HuH-7 (cell line): ENCODE measurements around the gene MID2.
"Not testable (repeated sequence)": the region's sequence is repeated elsewhere in the genome, so short reads cannot be mapped to it uniquely, and the experiment has no call there.

ENCODE experiments used
- DNase-seq: peaks from one replicate; pipeline ENCODE4 v3.0.0; 2011; ENCODE audit warnings: low spot score

Gene MID2, protein sequence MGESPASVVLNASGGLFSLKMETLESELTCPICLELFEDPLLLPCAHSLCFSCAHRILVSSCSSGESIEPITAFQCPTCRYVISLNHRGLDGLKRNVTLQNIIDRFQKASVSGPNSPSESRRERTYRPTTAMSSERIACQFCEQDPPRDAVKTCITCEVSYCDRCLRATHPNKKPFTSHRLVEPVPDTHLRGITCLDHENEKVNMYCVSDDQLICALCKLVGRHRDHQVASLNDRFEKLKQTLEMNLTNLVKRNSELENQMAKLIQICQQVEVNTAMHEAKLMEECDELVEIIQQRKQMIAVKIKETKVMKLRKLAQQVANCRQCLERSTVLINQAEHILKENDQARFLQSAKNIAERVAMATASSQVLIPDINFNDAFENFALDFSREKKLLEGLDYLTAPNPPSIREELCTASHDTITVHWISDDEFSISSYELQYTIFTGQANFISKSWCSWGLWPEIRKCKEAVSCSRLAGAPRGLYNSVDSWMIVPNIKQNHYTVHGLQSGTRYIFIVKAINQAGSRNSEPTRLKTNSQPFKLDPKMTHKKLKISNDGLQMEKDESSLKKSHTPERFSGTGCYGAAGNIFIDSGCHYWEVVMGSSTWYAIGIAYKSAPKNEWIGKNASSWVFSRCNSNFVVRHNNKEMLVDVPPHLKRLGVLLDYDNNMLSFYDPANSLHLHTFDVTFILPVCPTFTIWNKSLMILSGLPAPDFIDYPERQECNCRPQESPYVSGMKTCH

DNA sequence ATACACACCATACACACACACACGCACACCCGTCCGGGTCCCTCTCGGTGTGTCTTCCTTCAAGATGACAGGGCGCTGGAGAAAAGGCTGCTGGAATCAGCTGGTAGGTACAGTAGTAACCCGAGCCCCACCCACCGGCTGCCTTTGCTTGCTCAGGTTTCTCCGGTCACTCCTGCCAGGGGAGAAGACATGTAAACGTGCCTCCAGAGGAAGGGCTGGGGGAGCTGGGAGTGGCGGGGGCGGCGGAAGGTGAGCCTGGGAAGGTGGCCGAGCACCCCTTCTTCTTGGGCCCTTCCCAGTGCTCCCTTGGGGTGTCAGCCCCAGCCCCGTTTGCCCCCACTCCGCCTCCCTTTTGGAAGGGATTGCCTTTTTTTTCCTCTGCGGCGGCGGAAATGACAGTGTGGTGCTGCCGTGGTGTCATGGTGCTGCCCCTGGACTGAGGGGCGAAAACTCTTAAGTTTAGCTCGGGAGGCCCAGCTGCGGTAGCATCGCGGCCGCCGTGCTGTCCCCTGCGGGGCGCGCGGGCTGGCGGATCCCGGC is at the start of gene MID2:
MID2 (plus strand) TSS at position 169 of the 540 bp plus-strand sequence. CDS start 561 bp downstream, outside the sequence.
- DNase-seq: peak; percentile 50

DNA sequence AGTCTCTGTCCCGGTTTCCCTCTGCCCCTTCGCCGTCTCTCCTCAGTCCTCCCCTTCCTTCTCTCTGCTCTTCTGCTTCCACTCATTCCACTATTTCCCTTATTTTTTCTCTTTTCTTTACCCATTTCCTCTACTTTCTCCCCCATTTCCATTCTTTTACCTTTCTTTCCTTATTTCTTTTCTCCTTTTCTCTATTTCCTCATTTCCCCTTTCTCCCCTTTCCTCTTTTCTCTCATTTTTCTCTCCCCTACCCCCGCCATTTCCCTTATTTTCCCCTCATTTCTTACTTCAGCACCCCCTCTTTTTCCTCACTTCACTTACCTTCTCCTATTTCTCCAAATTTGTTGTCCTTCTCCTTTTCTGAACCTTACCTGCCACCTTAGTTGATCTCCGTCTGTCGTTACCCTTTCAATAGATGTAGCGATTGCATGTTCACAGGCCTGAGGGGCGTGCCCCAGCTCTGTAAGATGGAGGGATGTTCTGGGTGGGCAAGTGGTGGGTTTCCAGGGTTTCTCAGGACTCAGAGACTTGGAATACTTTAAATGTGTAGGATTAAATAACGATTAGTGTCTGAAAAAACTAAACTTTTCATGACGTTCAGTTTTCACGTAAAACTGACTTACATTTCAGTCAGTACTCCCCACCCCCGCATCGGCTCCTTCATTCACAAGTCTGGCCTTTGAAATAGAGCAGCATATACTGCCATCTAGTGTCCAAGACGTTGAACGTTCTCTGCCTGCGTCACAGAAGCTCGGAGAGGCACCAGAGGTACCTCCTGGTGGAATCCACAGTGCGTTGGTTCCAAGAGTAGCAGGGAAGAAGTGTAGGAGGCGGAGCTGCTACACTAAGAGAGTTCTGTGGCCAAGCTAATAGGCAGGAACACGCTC is 48.8 kb upstream of the MID2 start:
- DNase-seq: peak; percentile 57

GRCh38 chrX:107777536-107777832 is 48.2 kb upstream of the MID2 start, which contains the start of gene NCBP2L:
Gene NCBP2L, plus strand, starts transcription at chrX:107777733. Its CDS starts 16,488 bp downstream, at chrX:107794221.
- no peak for DNase-seq

GRCh38 chrX:107780525-107780924 is 45.1 kb upstream of the MID2 start:
- DNase-seq: no peak

- DNase-seq: no peak
Measured at GRCh38 chrX:107787827-107788226, 37.8 kb upstream of the MID2 start.

DNA sequence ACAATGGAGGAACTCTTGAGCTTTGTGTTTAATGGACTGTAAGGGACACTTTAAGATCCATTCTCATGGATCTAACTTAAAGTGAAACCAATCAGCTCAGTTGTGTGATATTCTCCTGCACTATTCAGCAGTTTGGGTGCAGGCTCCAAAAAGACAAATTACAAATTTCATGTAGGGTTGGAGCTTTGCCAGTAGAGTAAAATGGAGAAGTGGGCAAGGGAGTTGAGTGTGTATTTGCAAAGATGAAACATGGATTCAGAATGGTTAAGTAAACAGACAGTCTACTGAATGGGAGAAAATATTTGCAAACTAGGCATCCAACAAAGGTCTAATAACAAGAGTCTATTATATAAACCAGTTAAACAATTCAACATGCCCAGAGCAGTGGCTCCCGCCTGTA is 21.2 kb upstream of the MID2 start:
- no peak for DNase-seq

GRCh38 chrX:107805179-107805578 is 20.5 kb upstream of the MID2 start:
- no peak for DNase-seq

DNA sequence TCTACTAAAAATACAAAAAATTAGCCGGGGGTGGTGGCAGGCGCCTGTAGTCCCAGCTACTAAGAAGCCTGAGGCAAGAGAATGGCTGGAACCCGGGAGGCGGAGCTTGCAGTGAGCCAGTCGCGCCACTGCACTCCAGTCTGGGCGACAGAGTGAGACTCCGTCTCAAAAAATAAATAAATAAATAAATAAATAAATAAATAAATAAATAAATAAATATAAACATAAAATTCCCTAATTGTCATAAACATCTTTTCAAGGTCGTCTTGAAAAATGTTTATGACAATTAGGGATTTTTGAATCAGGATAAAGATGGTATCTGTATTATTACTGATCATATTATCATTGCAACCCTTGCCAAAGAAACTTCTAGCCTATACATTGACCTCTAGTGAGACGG is 15.6 kb upstream of the MID2 start:
- not testable (repeated sequence) for DNase-seq

DNA sequence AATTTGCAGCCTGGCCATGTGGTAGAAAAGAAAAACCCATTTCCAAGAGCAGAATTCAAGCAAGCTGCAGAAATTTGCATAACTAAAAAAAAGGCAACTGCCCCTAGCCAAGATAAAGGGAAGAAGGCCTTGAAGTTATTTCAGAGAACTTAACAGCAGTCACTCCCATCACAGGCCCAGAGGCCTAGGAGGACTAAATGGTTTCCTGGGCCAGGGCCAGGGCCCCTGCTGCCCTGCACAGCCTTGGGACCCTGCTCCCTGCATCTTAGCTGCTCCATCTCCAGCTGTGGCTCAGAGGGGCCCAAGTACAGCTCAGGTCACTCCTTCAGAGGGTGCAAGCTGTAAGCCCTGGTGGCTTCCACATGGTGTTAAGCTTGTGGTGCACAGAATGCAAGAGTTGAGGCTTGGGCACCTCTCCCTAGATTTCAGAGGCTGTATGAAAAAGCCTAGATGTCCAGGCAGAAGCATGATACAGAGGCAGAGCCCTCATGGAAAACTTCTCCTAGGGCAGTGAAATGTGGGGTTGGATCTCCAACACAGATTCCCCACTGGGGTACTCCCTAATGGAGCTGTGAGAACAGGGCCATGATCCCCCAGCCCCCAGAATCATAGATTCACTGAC is 6.7 kb upstream of the MID2 start:
- no peak for DNase-seq

DNA sequence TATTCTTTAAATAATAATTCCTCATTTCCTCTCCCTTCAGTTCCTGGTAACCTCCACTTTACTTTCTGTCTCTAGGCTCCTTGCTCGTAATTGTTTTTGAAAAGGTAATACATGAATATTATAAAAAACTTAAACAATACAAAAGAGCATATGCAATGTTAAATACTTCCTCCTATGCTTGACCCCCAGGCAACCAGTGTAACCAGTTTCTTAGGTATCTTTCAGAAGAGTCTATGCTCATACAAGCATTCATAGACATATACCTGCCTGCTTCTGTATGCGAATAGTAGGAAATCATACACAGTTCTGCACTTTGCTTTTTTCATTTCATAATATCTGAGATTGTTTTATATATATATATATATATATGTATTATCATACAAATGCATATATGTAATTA is 2.6 kb upstream of the MID2 start:
- DNase-seq: no peak

DNA sequence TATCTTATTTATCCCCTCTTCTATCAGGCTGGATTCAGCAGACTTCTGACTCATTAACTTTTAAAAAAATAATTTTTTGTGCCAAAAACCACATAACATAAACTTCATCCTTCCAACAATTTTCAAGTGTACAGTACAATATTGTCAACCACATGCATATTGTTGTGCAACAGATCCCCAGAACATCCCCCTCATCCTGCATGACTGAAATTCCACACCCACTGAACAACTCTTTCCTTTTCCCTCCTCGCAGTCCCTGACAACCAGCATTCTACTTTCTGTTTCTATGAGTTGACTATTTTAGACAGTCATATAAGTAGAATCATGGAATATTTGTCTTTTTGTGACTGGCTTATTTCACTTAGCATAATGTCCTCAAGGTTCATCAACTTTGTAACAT is 2.2 kb upstream of the MID2 start:
- DNase-seq: no peak

- peak; percentile 41 for DNase-seq
Measured at GRCh38 chrX:107826238-107827029, 768 bp downstream of the MID2 start.

GRCh38 chrX:107827030-107827831 is 1.6 kb downstream of the MID2 start:
- DNase-seq: no peak

DNA sequence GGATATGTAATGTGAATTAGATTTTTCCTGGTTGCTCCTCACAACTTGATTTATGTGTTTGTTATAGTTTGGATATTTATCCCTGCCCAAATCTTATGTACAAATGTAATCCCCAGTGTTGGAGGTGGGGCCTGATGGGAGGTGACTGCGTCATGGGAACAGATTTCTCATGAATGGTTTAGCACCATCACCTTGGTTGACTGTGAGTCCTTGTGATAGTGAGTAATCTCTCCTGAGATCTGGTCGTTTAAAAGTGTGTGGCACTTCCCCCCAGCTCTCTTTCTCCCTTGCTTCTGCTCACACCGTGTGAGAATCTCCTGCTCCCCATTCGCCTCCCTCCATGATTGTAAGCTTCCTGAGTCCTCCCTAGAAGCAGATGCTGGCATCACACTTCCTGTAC is 2.2 kb downstream of the MID2 start:
- no peak for DNase-seq

- no peak for DNase-seq
Measured at GRCh38 chrX:107829878-107830277, 4.2 kb downstream of the MID2 start.

GRCh38 chrX:107831071-107831730 is 5.5 kb downstream of the MID2 start:
- no peak for DNase-seq

DNA sequence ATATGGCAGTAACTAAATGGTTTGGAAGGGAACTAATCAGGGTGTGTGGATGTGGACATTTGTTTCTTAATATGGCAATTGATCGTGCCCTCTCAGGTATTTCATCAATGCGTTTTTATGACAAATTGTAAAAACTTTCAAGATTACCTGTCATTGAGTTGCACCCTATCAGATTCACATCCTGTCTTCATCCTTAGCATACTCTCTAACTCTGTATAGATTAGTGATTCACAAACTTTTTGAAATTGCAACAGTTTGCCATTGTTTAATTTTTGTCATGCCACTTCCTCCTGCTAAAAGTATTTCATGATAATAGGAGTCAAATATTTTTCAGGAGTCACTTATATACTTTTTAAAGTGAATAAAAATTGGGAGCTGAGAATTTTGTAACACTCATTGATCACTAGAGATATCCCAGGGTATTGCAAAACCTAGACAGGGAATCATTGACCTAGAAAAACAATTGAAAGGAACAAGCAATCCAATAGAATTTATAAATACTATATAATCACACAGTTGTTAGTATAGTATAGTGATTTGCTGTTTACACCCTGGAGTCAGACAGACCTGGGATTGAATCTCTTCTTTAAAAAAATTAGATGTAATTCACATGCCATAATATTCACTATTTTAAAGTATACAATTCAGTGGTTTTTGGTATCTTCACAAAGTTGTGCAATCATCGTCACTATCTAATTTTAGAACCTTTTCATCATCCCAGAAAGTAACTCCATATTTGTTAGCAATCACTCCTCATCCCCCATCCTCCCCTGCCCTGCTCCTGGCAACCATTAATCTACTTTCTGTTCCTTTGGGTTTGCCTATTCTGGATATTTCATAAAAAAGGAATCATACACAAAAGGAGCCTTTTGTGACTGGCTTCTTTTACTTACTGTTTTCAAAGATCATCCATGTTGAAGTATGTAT is 8.9 kb downstream of the MID2 start:
- no peak for DNase-seq

DNA sequence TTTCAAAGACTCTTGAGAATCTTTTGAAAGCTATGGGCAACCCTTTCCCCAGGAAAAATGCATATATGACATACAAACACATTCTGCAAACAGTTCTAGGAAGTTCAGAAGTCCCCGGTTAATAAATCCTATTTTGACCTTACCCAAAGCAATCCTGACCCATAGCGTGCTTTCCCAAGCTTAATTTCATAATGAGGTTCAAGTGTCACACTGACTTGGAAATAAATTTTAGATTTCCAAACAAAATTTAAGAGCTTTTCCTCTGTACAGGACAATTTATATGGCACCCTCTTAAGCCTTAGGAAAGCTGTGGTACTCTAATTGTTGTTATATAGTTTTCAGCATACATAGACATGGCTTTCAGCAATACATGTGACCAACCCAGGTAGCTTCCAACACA is 11.3 kb downstream of the MID2 start:
- no peak for DNase-seq
